ENCODE data around the gene ZDHHC23. TPM values are rescaled to one million over a fixed set of nuclear protein-coding genes. Genes with fewer than 3 reads are reported as not detected.

ZDHHC23 gene
- total and polyA plus RNA-seq, 2 of the 4 experiments (the other 2 are of a cell fraction), result 0.50 to 0.90 TPM

DNA sequence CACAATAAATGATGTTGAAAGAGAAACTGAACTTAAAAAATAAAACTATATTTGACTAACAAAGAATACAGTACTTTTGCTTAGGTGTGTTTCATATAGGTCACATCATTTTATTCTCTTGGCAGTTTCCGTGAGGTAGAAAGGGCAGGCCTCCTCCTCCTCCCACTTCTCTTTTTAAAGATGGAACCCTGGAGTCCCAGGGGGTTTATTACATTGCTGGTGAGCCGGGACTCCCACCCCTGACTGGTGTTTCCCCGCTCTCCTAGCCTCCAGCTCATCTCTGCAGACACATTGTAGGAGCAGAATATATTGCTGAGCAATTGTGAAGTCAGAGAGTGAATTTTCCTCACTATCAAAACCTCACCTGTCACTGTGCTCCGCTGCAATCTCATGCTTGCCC, 30.0 kb downstream of the ZDHHC23 start:
- no peak for TF ChIP-seq MAFK (IDR thresholded peaks at IDR 0.05; ENCODE audit: low read depth, low read length)
- TF ChIP-seq RAD21 (IDR thresholded peaks at IDR 0.05; ENCODE audit: low read length), result no peak
- no peak for TF ChIP-seq MAZ (IDR thresholded peaks at IDR 0.05; ENCODE audit: borderline replicate concordance, low read depth, low read length)
- TF ChIP-seq, protein P1, sequence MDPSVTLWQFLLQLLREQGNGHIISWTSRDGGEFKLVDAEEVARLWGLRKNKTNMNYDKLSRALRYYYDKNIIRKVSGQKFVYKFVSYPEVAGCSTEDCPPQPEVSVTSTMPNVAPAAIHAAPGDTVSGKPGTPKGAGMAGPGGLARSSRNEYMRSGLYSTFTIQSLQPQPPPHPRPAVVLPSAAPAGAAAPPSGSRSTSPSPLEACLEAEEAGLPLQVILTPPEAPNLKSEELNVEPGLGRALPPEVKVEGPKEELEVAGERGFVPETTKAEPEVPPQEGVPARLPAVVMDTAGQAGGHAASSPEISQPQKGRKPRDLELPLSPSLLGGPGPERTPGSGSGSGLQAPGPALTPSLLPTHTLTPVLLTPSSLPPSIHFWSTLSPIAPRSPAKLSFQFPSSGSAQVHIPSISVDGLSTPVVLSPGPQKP (IDR thresholded peaks at IDR 0.05; ENCODE audit: borderline replicate concordance, low read depth, low read length), result no peak
- TF ChIP-seq BHLHE40 (IDR thresholded peaks at IDR 0.05; ENCODE audit: low read depth, low read length), result no peak
- TF ChIP-seq, protein P2, sequence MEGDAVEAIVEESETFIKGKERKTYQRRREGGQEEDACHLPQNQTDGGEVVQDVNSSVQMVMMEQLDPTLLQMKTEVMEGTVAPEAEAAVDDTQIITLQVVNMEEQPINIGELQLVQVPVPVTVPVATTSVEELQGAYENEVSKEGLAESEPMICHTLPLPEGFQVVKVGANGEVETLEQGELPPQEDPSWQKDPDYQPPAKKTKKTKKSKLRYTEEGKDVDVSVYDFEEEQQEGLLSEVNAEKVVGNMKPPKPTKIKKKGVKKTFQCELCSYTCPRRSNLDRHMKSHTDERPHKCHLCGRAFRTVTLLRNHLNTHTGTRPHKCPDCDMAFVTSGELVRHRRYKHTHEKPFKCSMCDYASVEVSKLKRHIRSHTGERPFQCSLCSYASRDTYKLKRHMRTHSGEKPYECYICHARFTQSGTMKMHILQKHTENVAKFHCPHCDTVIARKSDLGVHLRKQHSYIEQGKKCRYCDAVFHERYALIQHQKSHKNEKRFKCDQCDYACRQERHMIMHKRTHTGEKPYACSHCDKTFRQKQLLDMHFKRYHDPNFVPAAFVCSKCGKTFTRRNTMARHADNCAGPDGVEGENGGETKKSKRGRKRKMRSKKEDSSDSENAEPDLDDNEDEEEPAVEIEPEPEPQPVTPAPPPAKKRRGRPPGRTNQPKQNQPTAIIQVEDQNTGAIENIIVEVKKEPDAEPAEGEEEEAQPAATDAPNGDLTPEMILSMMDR (conservative IDR thresholded peaks at IDR 0.05; ENCODE audit: low read depth, low read length), result no peak
- Histone ChIP-seq H3K36me3 (ENCODE audit: control insufficient read depth, insufficient read depth, low read length) (peaks cover 2% of the 10 kb centered on the region; the same call in 1 of the 2 replicates), H3K79me1 (ENCODE audit: low read depth in 1 of 2, low read length in 2 of 2) (no peaks in the 10 kb centered on the region), H3K9ac (ENCODE audit: low read depth, low read length) (no peak overlapping the region), H2BK20ac (ENCODE audit: low read depth, low read length) (no peak overlapping the region), H3K4me2 (ENCODE audit: low read depth, low read length) (no peak overlapping the region), H2AFZ (replicated peaks; ENCODE audit: low read length, poor library complexity) (no peak overlapping the region), H3K56ac (ENCODE audit: extremely low read depth, insufficient read depth, low read length) (no peak overlapping the region), H3K9me3 (ENCODE audit: control insufficient read depth, insufficient read depth, low read length) (0 out of 2 replicates have a peak, but pooled peaks cover 1% of the 10 kb centered on the region), H2AK9ac (replicated peaks; ENCODE audit: low read depth, low read length, poor library complexity) (no peak overlapping the region), H3K27ac (ENCODE audit: insufficient read depth, low read length) (no peak overlapping the region), H4K5ac (ENCODE audit: low read depth, low read length) (no peak overlapping the region), H2BK15ac (ENCODE audit: low read depth, low read length) (no peak overlapping the region), H3K4me3 (ENCODE audit: insufficient read depth, low read depth, low read length) (no peak overlapping the region), H2AK5ac (ENCODE audit: low read depth, low read length) (no peak overlapping the region), H4K91ac (ENCODE audit: insufficient read depth, low read depth, low read length) (no peak overlapping the region), H3K18ac (ENCODE audit: low read depth, low read length) (no peak overlapping the region), H3K9me1 (ENCODE audit: insufficient read depth, low read length) (no peaks in the 10 kb centered on the region), H4K20me1 (ENCODE audit: insufficient read depth, low read length) (no peaks in the 10 kb centered on the region), H3K4ac (ENCODE audit: low read depth, low read length) (no peak overlapping the region), H3K27me3 (ENCODE audit: control insufficient read depth, insufficient read depth, low read length) (no peaks in the 10 kb centered on the region), H3K4me1 (ENCODE audit: control insufficient read depth, insufficient read depth, low read length) (no peaks in the 10 kb centered on the region), H4K8ac (ENCODE audit: low read depth in 2 of 2, low read length in 2 of 2) (no peak overlapping the region), H2BK5ac (ENCODE audit: low read depth, low read length, poor library complexity, severe bottlenecking) (no peak overlapping the region), H3K23ac (ENCODE audit: low read depth, low read length) (no peak overlapping the region), H3K14ac (replicated peaks; ENCODE audit: low read depth, low read length) (no peak overlapping the region), H2BK120ac (ENCODE audit: low read depth, low read length) (no peak overlapping the region)
- ChIA-PET CTCF (no interaction called here), POLR2A (ENCODE audit: unreplicated experiment) (no interaction called here)
- WGBS, 2 experiments (ENCODE audit: extremely low coverage in 2 of 2, insufficient read length in 1 of 2), result no CpG with 5 or more reads among the region's 4 CpGs
- in situ Hi-C loops (cut with MboI; ENCODE audit: low sequenced_read_pairs), result no loop called here
- DNase-seq, result no peak
- no peak for ATAC-seq (ENCODE audit: low read depth)
- intact Hi-C loops (cut with micrococcal nuclease), result no loop called here
- BruUV-seq (replicated peaks), result no TSS peak
- dilution Hi-C loops (cut with HindIII; ENCODE audit: low sequenced_read_pairs, unreplicated experiment), result no loop called here

Data from IMR-90 (cell line).